Adrenal gland (tissue), 12 donors: ENCODE measurements around the gene APOC1. TPM values are rescaled to one million over a fixed set of nuclear protein-coding genes. Genes with fewer than 3 reads are reported as not detected.

Experiments used
- DNase-seq, 7 donors: peaks; one replicate each; pipeline ENCODE4 v3.0.0-alpha.2; 2019 to 2020
- H3K27ac ChIP-seq, 5 donors: fragments of 200-600 bp; sonication (generic) in 4 of 5; 1 replicate in 3 of 5; 2 replicates in 2 of 5; pipeline versions ENCODE4 v1.5.1 to v1.8.0; 2016 to 2020; ENCODE audit warnings: mild to moderate bottlenecking in 1 of 5
- H3K27me3 ChIP-seq: fragments of 200-600 bp; 2 replicates; pipeline ENCODE4 v1.8.0; 2021
- H3K36me3 ChIP-seq, 2 donors: fragments of 200-600 bp; replicated peaks in 1 of 2; 1 replicate in 1 of 2; 2 replicates in 1 of 2; pipeline versions ENCODE4 v1.5.1 to v1.8.0; 2018 to 2022
- H3K4me1 ChIP-seq, 2 donors: fragments of 200-600 bp; replicated peaks in 1 of 2; 1 replicate in 1 of 2; 2 replicates in 1 of 2; pipeline versions ENCODE4 v1.5.1 to v1.8.0; 2018 to 2021
- H3K4me3 ChIP-seq, 4 donors: fragments of 200-600 bp; sonication (generic) in 3 of 4; one replicate each; pipeline ENCODE4 v1.5.1; 2016 to 2018
- H3K9me3 ChIP-seq, 3 donors: fragments of 200-600 bp; sonication (generic) in 1 of 3; replicated peaks in 1 of 3; 1 replicate in 2 of 3; 2 replicates in 1 of 3; pipeline versions ENCODE4 v1.5.1 to v1.8.0; 2016 to 2021
- CTCF ChIP-seq, 6 experiments: fragments of 450-650 bp in 4 of 6; fragments of 200-600 bp in 2 of 6; sonication (generic) in 1 of 6; IDR thresholded peaks; 1 replicate in 5 of 6; 2 replicates in 1 of 6; pipeline versions ENCODE4 v1.5.1 to v1.8.0; 2016 to 2021; ENCODE audit warnings: antibody characterized with exemption in 6 of 6, mild to moderate bottlenecking in 2 of 6, moderate library complexity in 1 of 6
- POLR2A ChIP-seq, 2 donors: fragments of 450-650 bp; IDR thresholded peaks; one replicate each; pipeline ENCODE4 v1.6.1; 2017; ENCODE audit warnings: antibody characterized with exemption in 2 of 2, mild to moderate bottlenecking in 2 of 2, moderate library complexity in 1 of 2
- whole genome bisulfite sequencing, 4 donors: extraction: QIAGEN DNeasy Blood & Tissue Kit in 2 of 4; methylation state at CpG; one replicate each; pipeline versions ENCODE4 v1.1.5 to v1.1.7; 2013 to 2017; 5-methylcytosine and 5-hydroxymethylcytosine counted together
- intact Hi-C, 2 donors: fragments of 100-400 bp; cut with DNase I; formaldehyde crosslinking; loops; one replicate each; pipeline versions ENCODE4 v1.14.1 to v1.15.0; 2022 to 2023
- polyA plus RNA-seq, 3 donors: library from polyadenylated mRNA; stranded (reverse); fragments of 200-250 nt in 2 of 3; fragments of 350-450 nt in 1 of 3; fragmentation: Illumina TruSeq in 1 of 3; extraction: RNeasy Lipid Tissue Mini Kit (QIAGEN cat#74804) in 1 of 3; gene quantifications; one replicate each; pipeline ENCODE4 v1.2.3, GENCODE V29; 2013 to 2014
- total RNA-seq, 9 donors: library from RNA; depleted of rRNA in 4 of 9; stranded (reverse); fragments of >200 nt in 4 of 9; fragments of 120-200 nt in 1 of 9; fragmentation: NEBNext Ultra II Directional in 1 of 9; extraction: Animal tissue kit (Norgen Biotek cat#: 25700) in 1 of 9; gene quantifications; one replicate each; pipeline versions ENCODE4 v1.1.0 to v1.2.4, GENCODE V29; 2013 to 2023
- donor health status: healthy with polysubstance abuse.
- donor health status: Bipolar disorder and iron deficiency.
- donor health status: DM: yes; HTN: yes; CAD: no.
- donor health status: DM: no; HTN: no; CAD: no.
- donor health status: DM: no; HTN: no; CAD: no.
- donor health status: DM: yes; HTN: yes; CAD: no.

Gene APOC1
- total and polyA plus RNA-seq, 12 donors: 583 to 3,854 (median 2,102) TPM

GRCh38 chr19:44893332-44894051 is 20.9 kb upstream of the APOC1 start:
- no peak for TF ChIP-seq CTCF (IDR thresholded peaks at IDR 0.05)
- TF ChIP-seq POLR2A (IDR thresholded peaks at IDR 0.05): no peak
- intact Hi-C loops: no loop called here
- no peaks in the 10 kb centered on the region for H3K9me3 ChIP-seq
- H3K4me1 ChIP-seq: peaks cover 25 to 32% of the 10 kb centered on the region in 2 donors
- no peaks in the 10 kb centered on the region for H3K27me3 ChIP-seq
- DNase-seq: no peak
- no peak overlapping the region for H3K4me3 ChIP-seq
- peak overlapping the region in 3 of 5 donors; percentile 46 to 97 (median 73) for H3K27ac ChIP-seq
- WGBS, 4 donors: 80 to 84% (median 82%) methylated on average over 11 to 18 of the region's 18 CpGs
- peaks cover 0 to 51% of the 10 kb centered on the region in 2 donors for H3K36me3 ChIP-seq

- intact Hi-C loops: no loop called here
- no peak overlapping the region for H3K4me3 ChIP-seq
- DNase-seq: no peak
- peaks cover 0 to 51% of the 10 kb centered on the region in 2 donors for H3K36me3 ChIP-seq
- no peaks in the 10 kb centered on the region for H3K9me3 ChIP-seq
- peak overlapping the region in 3 of 5 donors; percentile 46 to 97 (median 73) for H3K27ac ChIP-seq
- TF ChIP-seq POLR2A (IDR thresholded peaks at IDR 0.05) (no peak), CTCF (IDR thresholded peaks at IDR 0.05) (no peak)
- H3K4me1 ChIP-seq: peaks cover 25 to 32% of the 10 kb centered on the region in 2 donors
- WGBS, 4 donors: 58 to 81% (median 62%) methylated on average over 6 of the region's 6 CpGs
- H3K27me3 ChIP-seq: no peaks in the 10 kb centered on the region
Observed at GRCh38 chr19:44894052-44894400, 20.4 kb upstream of the APOC1 start.

- Histone ChIP-seq H3K27ac (peak overlapping the region in 4 of 5 donors; percentile 17 to 75 (median 56)), H3K4me3 (no peak overlapping the region), H3K4me1 (peaks cover 20 to 27% of the 10 kb centered on the region in 2 donors), H3K9me3 (no peaks in the 10 kb centered on the region), H3K36me3 (peaks cover 0 to 51% of the 10 kb centered on the region in 2 donors), H3K27me3 (no peaks in the 10 kb centered on the region)
- 43 to 57% (median 50%) methylated on average over 9 of the region's 9 CpGs for WGBS, 4 donors
- DNase-seq: peak; percentile 68 to 86 (median 81)
- intact Hi-C loops: no loop called here
- no peak for TF ChIP-seq POLR2A (IDR thresholded peaks at IDR 0.05)
Observed at GRCh38 chr19:44894946-44895345, 19.5 kb upstream of the APOC1 start.

- no peak overlapping the region for H3K4me3 ChIP-seq
- H3K9me3 ChIP-seq: no peaks in the 10 kb centered on the region
- DNase-seq: no peak
- 84 to 89% (median 86%) methylated on average over 5 to 8 of the region's 8 CpGs for WGBS, 4 donors
- H3K27me3 ChIP-seq: no peaks in the 10 kb centered on the region
- no peak overlapping the region for H3K27ac ChIP-seq
- H3K4me1 ChIP-seq: peaks cover 9 to 12% of the 10 kb centered on the region in 2 donors
- intact Hi-C loops: no loop called here
- peaks cover 0 to 79% of the 10 kb centered on the region in 2 donors for H3K36me3 ChIP-seq
- no peak for TF ChIP-seq POLR2A (IDR thresholded peaks at IDR 0.05)
- no peak for TF ChIP-seq CTCF (IDR thresholded peaks at IDR 0.05)
Observed at GRCh38 chr19:44897835-44898234, 16.6 kb upstream of the APOC1 start.
